ENCODE data around the gene ERBB3. TPM values are rescaled to one million over a fixed set of nuclear protein-coding genes. Genes with fewer than 3 reads are reported as not detected.

ERBB3 gene
- total RNA-seq, 1 experiment from 2014 or later, result 40.6 TPM

- DNase-seq, result no peak
- ChIA-PET CTCF (no interaction called here), POLR2A (ENCODE audit: unreplicated experiment) (no interaction called here)
- Histone ChIP-seq H3K4me1 (ENCODE audit: insufficient read depth, low read length) (no peaks in the 10 kb centered on the region), H3K9me3 (ENCODE audit: low read length) (no peaks in the 10 kb centered on the region), H3K9me2 (replicated peaks; ENCODE audit: low read length) (no peaks in the 10 kb centered on the region), H2AFZ (ENCODE audit: low read length) (no peak overlapping the region), H3K27ac (ENCODE audit: low read length) (no peak overlapping the region), H3K4me2 (ENCODE audit: low read length) (no peak overlapping the region), H3K4me3 (ENCODE audit: low read length) (no peak overlapping the region), H3K27me3 (ENCODE audit: low read length) (no peaks in the 10 kb centered on the region), H3K79me2 (ENCODE audit: low read length) (no peaks in the 10 kb centered on the region), H3F3A (ENCODE audit: low read length, unreplicated experiment) (no peaks in the 10 kb centered on the region), H4K20me1 (ENCODE audit: low read length) (no peaks in the 10 kb centered on the region), H3K36me3 (ENCODE audit: low read depth, low read length) (no peaks in the 10 kb centered on the region), H3K9ac (ENCODE audit: low read length) (no peak overlapping the region)
- intact Hi-C loops (cut with micrococcal nuclease), result no loop called here
- TF ChIP-seq EZH2phosphoT487 (IDR thresholded peaks at IDR 0.05; ENCODE audit: borderline replicate concordance, low read length), result no peak
- TF ChIP-seq CTCF (conservative IDR thresholded peaks at IDR 0.05; ENCODE audit: low read depth, low read length), result no peak
- TF ChIP-seq EZH2 (IDR thresholded peaks at IDR 0.05; ENCODE audit: low read length, unreplicated experiment), result no peak
- BruUV-seq (replicated peaks), result no TSS peak
- no peak for ATAC-seq
Measured at GRCh38 chr12:56061982-56062381, 18.0 kb upstream of the ERBB3 start.

- Histone ChIP-seq H3K4me2 (ENCODE audit: low read length) (no peak overlapping the region), H4K20me1 (ENCODE audit: low read length) (no peaks in the 10 kb centered on the region), H3K27ac (ENCODE audit: low read length) (no peak overlapping the region), H3K9me2 (replicated peaks; ENCODE audit: low read length) (no peaks in the 10 kb centered on the region), H3K4me3 (ENCODE audit: low read length) (no peak overlapping the region), H3K4me1 (ENCODE audit: insufficient read depth, low read length) (no peaks in the 10 kb centered on the region), H3K79me2 (ENCODE audit: low read length) (no peaks in the 10 kb centered on the region), H2AFZ (ENCODE audit: low read length) (no peak overlapping the region), H3K9ac (ENCODE audit: low read length) (no peak overlapping the region), H3F3A (ENCODE audit: low read length, unreplicated experiment) (no peaks in the 10 kb centered on the region), H3K9me3 (ENCODE audit: low read length) (no peaks in the 10 kb centered on the region), H3K27me3 (ENCODE audit: low read length) (no peaks in the 10 kb centered on the region), H3K36me3 (ENCODE audit: low read depth, low read length) (no peaks in the 10 kb centered on the region)
- BruUV-seq (replicated peaks), result no TSS peak
- DNase-seq (no peak), ATAC-seq (no peak)
- ChIA-PET POLR2A (ENCODE audit: unreplicated experiment) (no interaction called here), CTCF (no interaction called here)
- no peak for TF ChIP-seq CTCF (conservative IDR thresholded peaks at IDR 0.05; ENCODE audit: low read depth, low read length)
- no peak for TF ChIP-seq EZH2phosphoT487 (IDR thresholded peaks at IDR 0.05; ENCODE audit: borderline replicate concordance, low read length)
- TF ChIP-seq EZH2 (IDR thresholded peaks at IDR 0.05; ENCODE audit: low read length, unreplicated experiment), result no peak
- intact Hi-C loops (cut with micrococcal nuclease), result no loop called here
Measured at GRCh38 chr12:56062996-56063395, 17.0 kb upstream of the ERBB3 start.

DNA sequence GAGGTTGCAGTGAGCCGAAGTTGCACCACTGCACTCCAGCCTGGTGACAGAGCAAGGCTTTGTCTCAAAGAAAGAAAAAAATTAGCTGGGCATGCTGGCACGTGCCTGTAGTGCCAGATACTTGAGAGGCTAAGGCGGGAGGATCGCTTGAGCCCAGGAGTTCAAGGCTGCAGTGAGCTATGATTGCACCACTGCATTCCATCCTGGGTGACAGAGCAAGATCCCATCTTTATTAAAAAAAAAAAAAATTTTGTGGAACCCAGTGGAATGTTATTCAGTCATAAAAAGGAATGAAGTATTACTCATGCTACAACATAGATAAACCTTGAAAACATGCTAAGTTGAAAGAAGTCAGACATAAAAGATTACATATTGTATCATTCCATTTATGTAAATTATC lies 8.3 kb upstream of the ERBB3 start:
- no TSS peak for BruUV-seq (replicated peaks)
- Histone ChIP-seq H3F3A (ENCODE audit: low read length, unreplicated experiment) (no peaks in the 10 kb centered on the region), H3K9ac (ENCODE audit: low read length) (no peak overlapping the region), H4K20me1 (ENCODE audit: low read length) (no peaks in the 10 kb centered on the region), H3K27me3 (ENCODE audit: low read length) (no peaks in the 10 kb centered on the region), H3K4me3 (ENCODE audit: low read length) (no peak overlapping the region), H3K36me3 (ENCODE audit: low read depth, low read length) (no peaks in the 10 kb centered on the region), H3K27ac (ENCODE audit: low read length) (no peak overlapping the region), H3K9me2 (replicated peaks; ENCODE audit: low read length) (no peaks in the 10 kb centered on the region), H3K9me3 (ENCODE audit: low read length) (no peaks in the 10 kb centered on the region), H3K4me1 (ENCODE audit: insufficient read depth, low read length) (no peaks in the 10 kb centered on the region), H3K79me2 (ENCODE audit: low read length) (no peaks in the 10 kb centered on the region), H3K4me2 (ENCODE audit: low read length) (no peak overlapping the region), H2AFZ (ENCODE audit: low read length) (no peak overlapping the region)
- no peak for ATAC-seq
- no peak for TF ChIP-seq EZH2phosphoT487 (IDR thresholded peaks at IDR 0.05; ENCODE audit: borderline replicate concordance, low read length)
- no peak for TF ChIP-seq EZH2 (IDR thresholded peaks at IDR 0.05; ENCODE audit: low read length, unreplicated experiment)
- POLR2A ChIA-PET (ENCODE audit: unreplicated experiment), result no interaction called here
- CTCF ChIA-PET, result no interaction called here
- intact Hi-C loops (cut with micrococcal nuclease), result no loop called here
- no peak for DNase-seq

Data from PC-3 (cell line).